ENCODE data around the gene TRPM4. TPM values are rescaled to one million over a fixed set of nuclear protein-coding genes. Genes with fewer than 3 reads are reported as not detected.
A peak's percentile ranks its signal among the peaks of the same experiment; 100 is the strongest.

The TRPM4 gene
- total and polyA plus RNA-seq, 4 donors = 8.1 to 31.2 (median 13.2) TPM

DNA sequence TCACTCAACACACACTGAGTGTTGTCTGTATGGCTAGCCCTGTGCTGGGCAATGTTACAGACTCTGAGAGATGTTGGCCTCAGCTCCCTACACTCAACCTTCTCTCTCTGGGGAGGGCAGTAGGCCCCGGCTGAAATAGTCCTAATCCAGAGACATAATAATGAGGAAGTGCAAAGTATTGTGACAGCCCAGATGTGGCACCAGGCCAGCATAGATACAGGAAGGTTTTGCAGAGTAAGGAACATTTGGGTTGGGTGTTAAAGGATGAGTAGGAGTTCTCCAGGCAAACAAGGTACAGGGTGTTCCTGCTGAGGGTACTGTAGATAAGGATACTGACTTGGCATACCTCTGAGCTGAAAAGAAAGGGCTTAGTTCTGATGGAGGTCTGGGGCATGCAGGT is 41.0 kb upstream of the TRPM4 start:
- TF ChIP-seq HNF4G (IDR thresholded peaks at IDR 0.05) = no peak
- no peak for TF ChIP-seq HNF4A (conservative IDR thresholded peaks at IDR 0.05)
- no peak for TF ChIP-seq RAD21 (IDR thresholded peaks at IDR 0.05)
- TF ChIP-seq EGR1 (IDR thresholded peaks at IDR 0.05; ENCODE audit: low read depth in 2 of 2) = no peak
- TF ChIP-seq SP1 (IDR thresholded peaks at IDR 0.05) = no peak
- TF ChIP-seq ATF3 (IDR thresholded peaks at IDR 0.05) = no peak
- TF ChIP-seq TAF1 (conservative IDR thresholded peaks at IDR 0.05) = no peak
- no peak for TF ChIP-seq YY1 (IDR thresholded peaks at IDR 0.05)
- TF ChIP-seq, protein P1, sequence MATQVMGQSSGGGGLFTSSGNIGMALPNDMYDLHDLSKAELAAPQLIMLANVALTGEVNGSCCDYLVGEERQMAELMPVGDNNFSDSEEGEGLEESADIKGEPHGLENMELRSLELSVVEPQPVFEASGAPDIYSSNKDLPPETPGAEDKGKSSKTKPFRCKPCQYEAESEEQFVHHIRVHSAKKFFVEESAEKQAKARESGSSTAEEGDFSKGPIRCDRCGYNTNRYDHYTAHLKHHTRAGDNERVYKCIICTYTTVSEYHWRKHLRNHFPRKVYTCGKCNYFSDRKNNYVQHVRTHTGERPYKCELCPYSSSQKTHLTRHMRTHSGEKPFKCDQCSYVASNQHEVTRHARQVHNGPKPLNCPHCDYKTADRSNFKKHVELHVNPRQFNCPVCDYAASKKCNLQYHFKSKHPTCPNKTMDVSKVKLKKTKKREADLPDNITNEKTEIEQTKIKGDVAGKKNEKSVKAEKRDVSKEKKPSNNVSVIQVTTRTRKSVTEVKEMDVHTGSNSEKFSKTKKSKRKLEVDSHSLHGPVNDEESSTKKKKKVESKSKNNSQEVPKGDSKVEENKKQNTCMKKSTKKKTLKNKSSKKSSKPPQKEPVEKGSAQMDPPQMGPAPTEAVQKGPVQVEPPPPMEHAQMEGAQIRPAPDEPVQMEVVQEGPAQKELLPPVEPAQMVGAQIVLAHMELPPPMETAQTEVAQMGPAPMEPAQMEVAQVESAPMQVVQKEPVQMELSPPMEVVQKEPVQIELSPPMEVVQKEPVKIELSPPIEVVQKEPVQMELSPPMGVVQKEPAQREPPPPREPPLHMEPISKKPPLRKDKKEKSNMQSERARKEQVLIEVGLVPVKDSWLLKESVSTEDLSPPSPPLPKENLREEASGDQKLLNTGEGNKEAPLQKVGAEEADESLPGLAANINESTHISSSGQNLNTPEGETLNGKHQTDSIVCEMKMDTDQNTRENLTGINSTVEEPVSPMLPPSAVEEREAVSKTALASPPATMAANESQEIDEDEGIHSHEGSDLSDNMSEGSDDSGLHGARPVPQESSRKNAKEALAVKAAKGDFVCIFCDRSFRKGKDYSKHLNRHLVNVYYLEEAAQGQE (IDR thresholded peaks at IDR 0.05) = no peak
- TF ChIP-seq FOXA2 (IDR thresholded peaks at IDR 0.05) = no peak
- no peak for TF ChIP-seq JUND (IDR thresholded peaks at IDR 0.05)
- TF ChIP-seq GABPA (IDR thresholded peaks at IDR 0.05 in 1 of 2, conservative IDR thresholded peaks at IDR 0.05 in 1 of 2) = no peak
- no peak for TF ChIP-seq NR2F2 (IDR thresholded peaks at IDR 0.05)
- no peaks in the 10 kb centered on the region for H3K27me3 ChIP-seq (ENCODE audit: control insufficient read depth in 4 of 4, insufficient read depth in 4 of 4, low read length in 3 of 4)
- no peak overlapping the region for H3K4me3 ChIP-seq (ENCODE audit: low read depth in 1 of 3, low read length in 3 of 3)
- no peak for DNase-seq (ENCODE audit: low spot score)
- no peak overlapping the region for H3K27ac ChIP-seq (ENCODE audit: low read depth in 1 of 2, low read length in 2 of 2)
- no peaks in the 10 kb centered on the region for H3K9me3 ChIP-seq (ENCODE audit: control insufficient read depth in 4 of 4, low read length in 3 of 4)
- H3K4me1 ChIP-seq (ENCODE audit: control insufficient read depth in 4 of 4, insufficient read depth in 4 of 4, low read length in 3 of 4) = peaks cover 11 to 43% (median 27%) of the 10 kb centered on the region in 4 donors
- H3K36me3 ChIP-seq (ENCODE audit: control insufficient read depth in 4 of 4, insufficient read depth in 3 of 4, low read depth in 1 of 4, low read length in 3 of 4) = no peaks in the 10 kb centered on the region
- WGBS = 47% methylated on average over 1 of the region's 1 CpG
- no peak overlapping the region for H3K9ac ChIP-seq (ENCODE audit: low read depth in 1 of 2, low read length in 2 of 2)

- no peak for DNase-seq (ENCODE audit: low spot score)
- peak overlapping the region; percentile 14 to 48 for H3K9ac ChIP-seq (ENCODE audit: low read depth in 1 of 2, low read length in 2 of 2)
- peak overlapping the region; percentile 50 to 57 (median 50) for H3K4me3 ChIP-seq (ENCODE audit: low read depth in 1 of 3, low read length in 3 of 3)
- peaks cover 11 to 43% (median 27%) of the 10 kb centered on the region in 4 donors for H3K4me1 ChIP-seq (ENCODE audit: control insufficient read depth in 4 of 4, insufficient read depth in 4 of 4, low read length in 3 of 4)
- no peaks in the 10 kb centered on the region for H3K36me3 ChIP-seq (ENCODE audit: control insufficient read depth in 4 of 4, insufficient read depth in 3 of 4, low read depth in 1 of 4, low read length in 3 of 4)
- WGBS = 67% methylated on average over 26 of the region's 26 CpGs
- no peaks in the 10 kb centered on the region for H3K27me3 ChIP-seq (ENCODE audit: control insufficient read depth in 4 of 4, insufficient read depth in 4 of 4, low read length in 3 of 4)
- no peak for TF ChIP-seq HNF4A (conservative IDR thresholded peaks at IDR 0.05)
- no peak for TF ChIP-seq HNF4G (IDR thresholded peaks at IDR 0.05)
- no peak for TF ChIP-seq FOXA2 (IDR thresholded peaks at IDR 0.05)
- no peak for TF ChIP-seq TAF1 (conservative IDR thresholded peaks at IDR 0.05)
- TF ChIP-seq RXRA (IDR thresholded peaks at IDR 0.05) = no peak
- TF ChIP-seq ATF3 (IDR thresholded peaks at IDR 0.05) = no peak
- TF ChIP-seq, protein P2, sequence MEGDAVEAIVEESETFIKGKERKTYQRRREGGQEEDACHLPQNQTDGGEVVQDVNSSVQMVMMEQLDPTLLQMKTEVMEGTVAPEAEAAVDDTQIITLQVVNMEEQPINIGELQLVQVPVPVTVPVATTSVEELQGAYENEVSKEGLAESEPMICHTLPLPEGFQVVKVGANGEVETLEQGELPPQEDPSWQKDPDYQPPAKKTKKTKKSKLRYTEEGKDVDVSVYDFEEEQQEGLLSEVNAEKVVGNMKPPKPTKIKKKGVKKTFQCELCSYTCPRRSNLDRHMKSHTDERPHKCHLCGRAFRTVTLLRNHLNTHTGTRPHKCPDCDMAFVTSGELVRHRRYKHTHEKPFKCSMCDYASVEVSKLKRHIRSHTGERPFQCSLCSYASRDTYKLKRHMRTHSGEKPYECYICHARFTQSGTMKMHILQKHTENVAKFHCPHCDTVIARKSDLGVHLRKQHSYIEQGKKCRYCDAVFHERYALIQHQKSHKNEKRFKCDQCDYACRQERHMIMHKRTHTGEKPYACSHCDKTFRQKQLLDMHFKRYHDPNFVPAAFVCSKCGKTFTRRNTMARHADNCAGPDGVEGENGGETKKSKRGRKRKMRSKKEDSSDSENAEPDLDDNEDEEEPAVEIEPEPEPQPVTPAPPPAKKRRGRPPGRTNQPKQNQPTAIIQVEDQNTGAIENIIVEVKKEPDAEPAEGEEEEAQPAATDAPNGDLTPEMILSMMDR (IDR thresholded peaks at IDR 0.05; ENCODE audit: low read depth, low read length, missing input control) = no peak
- no peak for TF ChIP-seq RAD21 (IDR thresholded peaks at IDR 0.05)
- TF ChIP-seq, protein P3, sequence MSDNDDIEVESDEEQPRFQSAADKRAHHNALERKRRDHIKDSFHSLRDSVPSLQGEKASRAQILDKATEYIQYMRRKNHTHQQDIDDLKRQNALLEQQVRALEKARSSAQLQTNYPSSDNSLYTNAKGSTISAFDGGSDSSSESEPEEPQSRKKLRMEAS (IDR thresholded peaks at IDR 0.05) = no peak
- TF ChIP-seq SP1 (IDR thresholded peaks at IDR 0.05) = no peak
- no peak for TF ChIP-seq FOXA1 (IDR thresholded peaks at IDR 0.05)
- TF ChIP-seq, protein P1 (IDR thresholded peaks at IDR 0.05) = no peak
- no peak for TF ChIP-seq JUND (IDR thresholded peaks at IDR 0.05)
- TF ChIP-seq, protein P4, sequence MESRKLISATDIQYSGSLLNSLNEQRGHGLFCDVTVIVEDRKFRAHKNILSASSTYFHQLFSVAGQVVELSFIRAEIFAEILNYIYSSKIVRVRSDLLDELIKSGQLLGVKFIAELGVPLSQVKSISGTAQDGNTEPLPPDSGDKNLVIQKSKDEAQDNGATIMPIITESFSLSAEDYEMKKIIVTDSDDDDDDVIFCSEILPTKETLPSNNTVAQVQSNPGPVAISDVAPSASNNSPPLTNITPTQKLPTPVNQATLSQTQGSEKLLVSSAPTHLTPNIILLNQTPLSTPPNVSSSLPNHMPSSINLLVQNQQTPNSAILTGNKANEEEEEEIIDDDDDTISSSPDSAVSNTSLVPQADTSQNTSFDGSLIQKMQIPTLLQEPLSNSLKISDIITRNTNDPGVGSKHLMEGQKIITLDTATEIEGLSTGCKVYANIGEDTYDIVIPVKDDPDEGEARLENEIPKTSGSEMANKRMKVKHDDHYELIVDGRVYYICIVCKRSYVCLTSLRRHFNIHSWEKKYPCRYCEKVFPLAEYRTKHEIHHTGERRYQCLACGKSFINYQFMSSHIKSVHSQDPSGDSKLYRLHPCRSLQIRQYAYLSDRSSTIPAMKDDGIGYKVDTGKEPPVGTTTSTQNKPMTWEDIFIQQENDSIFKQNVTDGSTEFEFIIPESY (IDR thresholded peaks at IDR 0.05) = no peak
- no peaks in the 10 kb centered on the region for H3K9me3 ChIP-seq (ENCODE audit: control insufficient read depth in 4 of 4, low read length in 3 of 4)
- peak overlapping the region; percentile 97 to 100 for H3K27ac ChIP-seq (ENCODE audit: low read depth in 1 of 2, low read length in 2 of 2)
Observed at GRCh38 chr19:49117677-49118564, 39.7 kb upstream of the TRPM4 start.

Data from liver (tissue), 9 donors.